Stimulated activated CD4-positive, alpha-beta T cell treated with anti-CD3 and anti-CD28 coated beads, Interleukin-4, amount 100 ng/mL, for 48 hours (primary cell): ENCODE measurements around the gene LRRFIP1.

Source experiments
- DNase-seq, 2 donors: peaks; one replicate each; pipeline ENCODE4 v3.0.0-alpha.2; 2020; ENCODE audit warnings: low read depth in 2 of 2

The LRRFIP1 gene

GRCh38 chr2:237702441-237703391 is 75.3 kb downstream of the LRRFIP1 start:
- DNase-seq, result no peak

GRCh38 chr2:237704501-237705434 is 77.4 kb downstream of the LRRFIP1 start:
- no peak for DNase-seq

GRCh38 chr2:237706257-237706656 is 78.9 kb downstream of the LRRFIP1 start:
- DNase-seq, result no peak

- DNase-seq, result no peak
These were observed 80.6 kb downstream of the LRRFIP1 start for GRCh38 chr2:237708065-237708398.

GRCh38 chr2:237708491-237708890 is 81.1 kb downstream of the LRRFIP1 start:
- DNase-seq, result no peak

- no peak for DNase-seq
These were observed 81.6 kb downstream of the LRRFIP1 start for GRCh38 chr2:237708961-237709360.

- no peak for DNase-seq
These were observed 84.2 kb downstream of the LRRFIP1 start for GRCh38 chr2:237711458-237712150.

GRCh38 chr2:237712477-237713377 is 85.3 kb downstream of the LRRFIP1 start:
- no peak for DNase-seq

- DNase-seq, result no peak
These were observed 87.5 kb downstream of the LRRFIP1 start for GRCh38 chr2:237714690-237715458.

- DNase-seq, result no peak
These were observed 88.1 kb downstream of the LRRFIP1 start for GRCh38 chr2:237715459-237715947.

- no peak for DNase-seq
These were observed 88.6 kb downstream of the LRRFIP1 start for GRCh38 chr2:237716011-237716410.

- DNase-seq, result no peak
These were observed 90.2 kb downstream of the LRRFIP1 start for GRCh38 chr2:237717366-237718276.

- no peak for DNase-seq
These were observed 90.9 kb downstream of the LRRFIP1 start for GRCh38 chr2:237718277-237718634.

GRCh38 chr2:237720444-237720843 is 93.1 kb downstream of the LRRFIP1 start:
- DNase-seq, result no peak

- DNase-seq, result no peak
These were observed 93.6 kb downstream of the LRRFIP1 start for GRCh38 chr2:237720957-237721356.

GRCh38 chr2:237721458-237721857 is 94.1 kb downstream of the LRRFIP1 start:
- DNase-seq, result no peak

- no peak for DNase-seq
These were observed 95.2 kb downstream of the LRRFIP1 start for GRCh38 chr2:237722616-237723015.

GRCh38 chr2:237723023-237723422 is 95.6 kb downstream of the LRRFIP1 start:
- DNase-seq, result no peak

- DNase-seq, result no peak
These were observed 96.2 kb downstream of the LRRFIP1 start for GRCh38 chr2:237723602-237724001.
